Body of pancreas (tissue), 4 donors: ENCODE results near the gene CST7.

Experiments
- CTCF ChIP-seq, 7 experiments: fragments of 450-650 bp in 4 of 7; fragments of 200-600 bp in 3 of 7; sonication (generic) in 3 of 7; IDR thresholded peaks; one replicate each; pipeline ENCODE4 v1.5.1; 2016 to 2019; ENCODE audit warnings: antibody characterized with exemption in 7 of 7
- POLR2A ChIP-seq, 3 donors: fragments of 450-650 bp; IDR thresholded peaks; one replicate each; pipeline ENCODE4 v1.6.1; 2016; ENCODE audit warnings: antibody characterized with exemption in 3 of 3, mild to moderate bottlenecking in 2 of 3

GRCh38 chr20:24990810-24991252 lies 41.8 kb downstream of the CST7 start:
- TF ChIP-seq CTCF (IDR thresholded peaks at IDR 0.05) (no peak), POLR2A (IDR thresholded peaks at IDR 0.05) (no peak)
